GM12891 (cell line): ENCODE results near the gene ST8SIA5.

Source experiments
- POLR2A ChIP-seq: IDR thresholded peaks from 2 replicates; pipeline ENCODE4 v1.6.1; 2011; ENCODE audit warnings: low read depth, low read length, control low read depth
- POLR2AphosphoS5 ChIP-seq: IDR thresholded peaks from 2 replicates; pipeline ENCODE4 v1.6.1; 2011; ENCODE audit warnings: low read depth, low read length, control low read depth
- TAF1 ChIP-seq: IDR thresholded peaks from 2 replicates; pipeline ENCODE4 v1.6.1; 2011; ENCODE audit warnings: low read depth, low read length, control low read depth

- TF ChIP-seq POLR2A (no peak), POLR2AphosphoS5 (no peak), TAF1 (no peak)
Observed at GRCh38 chr18:46622999-46623398, 133.9 kb downstream of the ST8SIA5 start.
